Measurements from ENCODE around the gene NUP214. TPM values are rescaled to one million over a fixed set of nuclear protein-coding genes. Genes with fewer than 3 reads are reported as not detected.

NUP214 gene
- total and polyA plus RNA-seq, 9 donors: 25.0 to 60.7 (median 46.6) TPM

DNA sequence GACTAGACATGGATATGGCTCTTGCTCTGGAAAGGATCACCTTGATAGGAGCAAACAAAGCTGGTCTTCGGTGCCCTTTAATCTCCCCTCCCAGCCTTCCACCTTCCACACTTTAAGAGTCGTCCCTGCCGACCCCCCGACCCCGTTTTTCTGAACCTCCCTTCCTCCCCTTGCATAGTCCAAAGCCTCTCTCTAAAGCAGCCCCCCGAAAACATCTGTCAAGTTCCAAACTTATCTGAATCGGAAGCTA lies 423 bp upstream of the NUP214 start:
- Histone ChIP-seq H3K36me3 (no peaks in the 10 kb centered on the region), H3K27ac (peak overlapping the region in 1 of 2 donors; percentile 46), H3K9me3 (no peaks in the 10 kb centered on the region), H3K4me3 (peak overlapping the region; percentile 81), H3K4me1 (ENCODE audit: insufficient read depth) (peaks cover 6% of the 10 kb centered on the region), H3K27me3 (no peaks in the 10 kb centered on the region)
- TF ChIP-seq EP300 (IDR thresholded peaks at IDR 0.05): no peak
- TF ChIP-seq CTCF (IDR thresholded peaks at IDR 0.05): no peak
- TF ChIP-seq POLR2A (IDR thresholded peaks at IDR 0.05): no peak
- intact Hi-C loops (cut with DNase I): no loop called here
- peak in 1 of 5 donors; percentile 25 for DNase-seq
- 1 to 3% (median 1%) methylated on average over 7 of the region's 7 CpGs for WGBS, 3 donors

DNA sequence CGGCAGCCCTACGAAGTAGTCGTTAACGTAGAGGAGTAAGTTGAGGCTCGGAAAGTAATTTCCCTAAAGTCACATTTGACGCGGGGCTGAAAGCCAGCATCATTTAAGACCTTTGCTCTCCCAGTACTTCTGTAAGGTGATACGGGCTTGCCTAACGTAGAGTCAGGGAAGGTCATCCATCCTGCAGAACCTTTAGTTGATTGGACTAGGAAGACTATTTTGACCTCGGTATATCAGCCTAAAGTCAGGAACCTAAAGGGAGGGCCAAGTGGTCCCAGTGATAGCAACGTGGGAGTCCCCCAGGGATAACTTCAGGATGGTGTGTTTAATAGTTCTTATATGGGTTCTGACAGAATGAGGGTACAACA lies 657 bp downstream of the NUP214 start:
- no peaks in the 10 kb centered on the region for H3K27me3 ChIP-seq
- H3K36me3 ChIP-seq: no peaks in the 10 kb centered on the region
- H3K4me1 ChIP-seq (ENCODE audit: insufficient read depth): peaks cover 6% of the 10 kb centered on the region
- H3K27ac ChIP-seq: no peak overlapping the region
- intact Hi-C loops (cut with DNase I): no loop called here
- TF ChIP-seq CTCF (IDR thresholded peaks at IDR 0.05) (no peak), POLR2A (IDR thresholded peaks at IDR 0.05) (no peak), EP300 (IDR thresholded peaks at IDR 0.05) (no peak)
- 0% methylated on average over 11 of the region's 11 CpGs for WGBS, 3 donors
- H3K4me3 ChIP-seq: peak overlapping the region; percentile 81
- DNase-seq: no peak
- H3K9me3 ChIP-seq: no peaks in the 10 kb centered on the region

DNA sequence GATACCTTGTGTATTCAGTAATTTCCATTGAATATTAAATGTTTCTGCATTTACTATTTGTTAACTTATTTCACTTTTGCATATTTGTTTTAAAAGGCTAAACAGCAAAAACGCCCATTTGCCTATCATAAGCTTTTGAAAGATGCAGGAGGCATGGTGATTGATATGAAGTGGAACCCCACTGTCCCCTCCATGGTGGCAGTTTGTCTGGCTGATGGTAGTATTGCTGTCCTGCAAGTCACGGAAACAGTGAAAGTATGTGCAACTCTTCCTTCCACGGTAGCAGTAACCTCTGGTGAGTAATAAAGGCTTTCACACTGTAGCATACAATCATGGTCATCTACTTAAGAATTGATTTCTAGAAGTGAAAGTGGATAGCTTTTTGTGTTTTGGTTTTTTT lies 3.8 kb downstream of the NUP214 start:
- H3K9me3 ChIP-seq: no peaks in the 10 kb centered on the region
- 77 to 83% (median 79%) methylated on average over 3 of the region's 3 CpGs for WGBS, 3 donors
- intact Hi-C loops (cut with DNase I): no loop called here
- no peak overlapping the region for H3K27ac ChIP-seq
- H3K4me3 ChIP-seq: no peak overlapping the region
- no peak for DNase-seq
- H3K27me3 ChIP-seq: no peaks in the 10 kb centered on the region
- H3K36me3 ChIP-seq: no peaks in the 10 kb centered on the region
- peaks cover 6% of the 10 kb centered on the region for H3K4me1 ChIP-seq (ENCODE audit: insufficient read depth)
- TF ChIP-seq CTCF (IDR thresholded peaks at IDR 0.05): no peak
- no peak for TF ChIP-seq EP300 (IDR thresholded peaks at IDR 0.05)
- no peak for TF ChIP-seq POLR2A (IDR thresholded peaks at IDR 0.05)

DNA sequence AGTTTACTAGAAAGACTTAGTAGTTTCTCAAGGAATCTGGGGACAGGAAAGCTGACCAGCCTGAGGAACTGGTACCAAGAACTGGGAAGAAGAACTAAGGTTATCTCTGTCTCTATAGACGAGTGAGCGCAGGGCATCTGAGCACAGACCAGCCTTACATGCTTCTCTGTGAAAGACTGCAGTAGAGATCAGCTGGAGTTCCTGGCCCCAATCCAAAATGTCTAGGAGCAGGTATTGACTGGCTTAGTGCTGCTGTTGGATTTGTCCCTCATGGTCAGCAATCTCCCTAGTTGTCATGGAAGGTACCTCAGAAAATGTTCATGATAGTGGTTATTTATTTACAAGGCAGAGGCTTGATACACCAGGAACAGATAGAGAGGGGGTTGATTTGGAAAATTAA lies 13.3 kb downstream of the NUP214 start:
- TF ChIP-seq EP300 (IDR thresholded peaks at IDR 0.05): no peak
- TF ChIP-seq POLR2A (IDR thresholded peaks at IDR 0.05): no peak
- no peak for TF ChIP-seq CTCF (IDR thresholded peaks at IDR 0.05)
- Histone ChIP-seq H3K9me3 (no peaks in the 10 kb centered on the region), H3K27ac (no peak overlapping the region), H3K36me3 (no peaks in the 10 kb centered on the region), H3K27me3 (no peaks in the 10 kb centered on the region), H3K4me1 (ENCODE audit: insufficient read depth) (no peaks in the 10 kb centered on the region), H3K4me3 (no peak overlapping the region)
- DNase-seq: no peak
- intact Hi-C loops (cut with DNase I): no loop called here
- 89 to 96% (median 93%) methylated on average over 2 of the region's 2 CpGs for WGBS, 3 donors

DNA sequence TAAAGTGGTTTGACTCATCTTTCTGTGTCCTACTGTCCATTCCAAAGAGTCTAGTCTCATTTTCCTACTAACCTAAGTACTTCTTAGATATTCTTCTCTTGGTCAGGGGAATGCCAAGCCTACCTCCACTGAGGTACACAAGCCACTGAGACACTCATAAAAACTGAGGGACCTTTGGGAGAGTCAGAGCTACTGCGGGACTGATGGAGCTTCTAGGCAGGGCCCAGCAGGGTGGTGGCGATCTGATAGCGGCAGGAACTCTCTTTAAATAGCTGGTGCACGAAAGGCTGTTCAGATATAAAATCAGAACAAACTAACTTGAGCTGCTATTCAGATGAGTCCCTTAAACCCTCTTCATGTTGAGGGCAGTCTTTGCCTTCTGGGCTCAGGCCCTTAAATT lies 14.7 kb downstream of the NUP214 start:
- 92 to 97% (median 97%) methylated on average over 4 of the region's 4 CpGs for WGBS, 3 donors
- Histone ChIP-seq H3K27ac (no peak overlapping the region), H3K4me3 (no peak overlapping the region), H3K9me3 (no peaks in the 10 kb centered on the region), H3K4me1 (ENCODE audit: insufficient read depth) (no peaks in the 10 kb centered on the region), H3K36me3 (no peaks in the 10 kb centered on the region), H3K27me3 (no peaks in the 10 kb centered on the region)
- TF ChIP-seq POLR2A (IDR thresholded peaks at IDR 0.05) (no peak), EP300 (IDR thresholded peaks at IDR 0.05) (no peak), CTCF (IDR thresholded peaks at IDR 0.05) (no peak)
- DNase-seq: no peak
- intact Hi-C loops (cut with DNase I): no loop called here
